ENCODE data around the gene ZNF441.
"Not testable (repeated sequence)": the region's sequence is repeated elsewhere in the genome, so short reads cannot be mapped to it uniquely, and the experiment has no call there.

Gene ZNF441

GRCh38 chr19:11780431-11781020, 13.7 kb downstream of the ZNF441 start:
- no peak for DNase-seq

GRCh38 chr19:11781295-11782057, 14.7 kb downstream of the ZNF441 start:
- DNase-seq, result no peak

DNA sequence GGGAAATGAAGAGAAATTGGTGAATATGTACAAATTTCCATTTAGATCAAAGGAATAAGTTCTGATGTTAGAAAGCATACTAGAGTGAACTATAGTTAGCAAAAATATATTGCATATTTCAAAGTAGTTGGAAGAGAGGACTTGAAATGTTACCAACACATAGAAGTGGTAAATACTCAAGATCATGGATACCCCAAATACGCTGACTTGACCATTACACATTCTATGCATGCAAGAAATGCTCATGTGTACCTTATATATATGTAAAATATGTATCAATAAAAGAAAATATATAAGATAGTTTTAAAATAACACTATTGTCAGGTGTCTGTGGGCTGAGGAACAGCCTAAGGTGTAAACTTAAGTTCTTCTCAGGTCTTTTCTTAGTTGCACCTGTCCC, 17.0 kb downstream of the ZNF441 start:
- no peak for DNase-seq

DNA sequence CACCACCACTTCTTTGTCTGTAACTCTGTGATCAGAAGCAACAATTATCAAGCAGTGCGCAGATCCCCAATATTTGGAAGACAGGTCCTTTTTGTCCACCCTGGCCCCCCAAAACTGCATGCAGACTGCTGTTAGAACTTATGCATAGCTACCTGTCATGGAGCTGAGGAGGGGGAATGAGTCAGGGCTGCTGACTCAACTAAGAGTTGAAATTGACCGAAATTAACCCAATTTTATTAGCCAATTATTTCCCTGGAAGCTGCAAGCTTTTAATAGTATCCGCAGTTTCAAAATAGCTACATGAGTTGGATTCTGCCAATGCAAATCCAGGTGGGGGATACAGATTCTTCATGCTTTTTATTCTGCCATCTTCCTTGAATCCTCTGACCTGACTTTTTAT, 17.6 kb downstream of the ZNF441 start:
- DNase-seq, result no peak

DNA sequence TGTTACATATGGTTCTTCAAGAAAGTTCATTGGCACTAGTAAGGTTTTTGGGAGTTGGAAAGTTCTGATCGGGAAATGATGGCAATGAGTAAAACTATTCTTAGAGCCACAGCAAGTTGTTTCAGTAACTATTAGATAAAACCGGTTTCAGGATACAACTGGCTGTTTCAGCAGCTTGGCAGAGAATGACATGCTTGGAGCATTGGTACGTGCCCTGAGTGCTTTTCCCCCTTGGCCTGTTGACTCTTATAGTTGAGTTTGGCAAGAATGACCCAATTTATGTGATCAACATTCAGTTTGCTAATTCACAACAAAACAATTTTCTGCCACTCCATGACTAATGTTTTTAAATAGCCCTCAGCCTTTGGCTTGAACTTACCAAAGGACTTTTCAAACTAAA, 20.7 kb downstream of the ZNF441 start:
- no peak for DNase-seq

GRCh38 chr19:11792942-11793341, 26.1 kb downstream of the ZNF441 start:
- DNase-seq, result no peak

DNA sequence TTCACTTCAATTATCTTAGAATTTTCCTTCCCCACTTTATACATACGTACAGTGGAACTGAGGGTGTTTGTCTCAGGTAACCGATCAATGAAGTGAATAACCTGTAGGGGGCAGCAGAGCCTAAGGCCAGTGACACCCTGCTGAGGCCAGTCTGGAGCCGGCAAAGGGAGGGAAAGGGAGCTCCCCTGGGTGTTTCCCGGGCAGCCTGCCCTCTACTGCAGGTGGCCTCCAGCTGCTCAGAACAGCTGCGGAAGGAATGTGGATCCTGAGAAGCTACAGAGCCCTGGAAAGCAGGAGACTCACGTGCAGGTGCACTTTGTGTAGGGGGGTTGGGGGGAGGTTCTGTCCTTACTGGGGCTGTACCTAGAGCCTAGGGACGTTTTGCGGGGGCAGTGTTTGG, 30.7 kb downstream of the ZNF441 start:
- DNase-seq, result peak; percentile 76

DNA sequence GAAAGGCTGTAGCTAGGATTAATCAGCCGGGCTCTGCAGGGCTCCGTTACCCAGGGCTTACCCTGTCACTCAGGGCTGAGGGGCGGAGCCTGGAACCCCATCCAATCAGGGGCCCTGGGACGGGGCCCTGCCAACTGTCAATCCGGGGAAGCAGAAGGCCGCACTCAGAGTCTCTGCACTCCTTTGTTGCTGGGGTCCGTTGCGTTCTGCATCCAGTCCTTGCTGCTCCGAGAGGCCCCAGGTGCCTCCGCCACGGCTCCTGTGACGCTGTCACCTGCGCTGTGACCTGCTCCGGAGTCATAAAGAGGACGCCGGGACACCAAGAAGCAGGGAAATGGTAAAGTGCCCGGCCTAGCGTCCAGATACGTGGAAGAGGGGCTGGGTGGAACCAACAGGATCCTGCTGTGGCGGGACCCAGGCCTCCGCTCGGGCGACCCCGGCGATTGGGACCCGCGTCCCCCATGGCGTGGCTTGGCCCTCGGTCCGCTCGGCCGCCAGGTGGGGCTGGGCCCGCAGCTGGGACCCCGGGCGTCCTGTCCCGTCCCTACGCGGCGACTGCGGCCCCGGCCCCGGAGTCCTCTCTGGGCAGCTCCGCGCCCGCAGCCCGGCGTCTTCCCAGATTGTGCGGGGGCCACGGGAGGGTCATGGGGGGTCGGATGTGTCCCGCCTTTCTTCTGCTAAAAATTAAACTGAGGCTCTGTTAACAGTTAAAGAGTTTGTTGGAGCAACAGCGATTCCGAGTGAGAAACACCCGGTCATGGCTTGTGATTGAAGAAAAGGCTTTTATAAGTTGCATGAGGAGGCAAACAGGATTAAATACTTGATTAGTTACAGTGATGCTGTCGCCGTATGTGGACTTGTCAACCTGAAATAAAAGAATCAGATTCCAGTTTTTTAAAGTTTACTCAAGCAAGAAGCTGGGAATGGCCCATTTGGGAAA, 31.9 kb downstream of the ZNF441 start, which contains the start of gene ZNF491:
TSS of gene ZNF491 (plus strand) at position 133 of the 940 bp plus-strand sequence. CDS start 7,431 bp downstream, outside the sequence.
- peak; percentile 91 for DNase-seq

GRCh38 chr19:11806354-11807098, 39.7 kb downstream of the ZNF441 start:
- DNase-seq, result no peak

DNA sequence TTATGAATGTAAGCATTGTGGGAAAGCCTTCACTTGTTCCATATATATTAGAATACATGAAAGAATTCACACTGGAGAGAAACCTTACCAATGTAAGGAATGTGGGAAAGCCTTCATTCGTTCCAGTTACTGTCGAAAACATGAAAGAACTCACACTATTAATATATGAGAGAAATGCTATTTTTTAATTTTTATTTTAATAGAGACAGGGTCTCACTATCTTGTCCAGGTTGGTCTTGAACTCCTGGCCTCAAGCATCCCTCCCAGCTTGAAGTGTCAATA, 40.2 kb downstream of the ZNF441 start:
- no peak for DNase-seq

GRCh38 chr19:11813703-11814028, 46.9 kb downstream of the ZNF441 start:
- no peak for DNase-seq

DNA sequence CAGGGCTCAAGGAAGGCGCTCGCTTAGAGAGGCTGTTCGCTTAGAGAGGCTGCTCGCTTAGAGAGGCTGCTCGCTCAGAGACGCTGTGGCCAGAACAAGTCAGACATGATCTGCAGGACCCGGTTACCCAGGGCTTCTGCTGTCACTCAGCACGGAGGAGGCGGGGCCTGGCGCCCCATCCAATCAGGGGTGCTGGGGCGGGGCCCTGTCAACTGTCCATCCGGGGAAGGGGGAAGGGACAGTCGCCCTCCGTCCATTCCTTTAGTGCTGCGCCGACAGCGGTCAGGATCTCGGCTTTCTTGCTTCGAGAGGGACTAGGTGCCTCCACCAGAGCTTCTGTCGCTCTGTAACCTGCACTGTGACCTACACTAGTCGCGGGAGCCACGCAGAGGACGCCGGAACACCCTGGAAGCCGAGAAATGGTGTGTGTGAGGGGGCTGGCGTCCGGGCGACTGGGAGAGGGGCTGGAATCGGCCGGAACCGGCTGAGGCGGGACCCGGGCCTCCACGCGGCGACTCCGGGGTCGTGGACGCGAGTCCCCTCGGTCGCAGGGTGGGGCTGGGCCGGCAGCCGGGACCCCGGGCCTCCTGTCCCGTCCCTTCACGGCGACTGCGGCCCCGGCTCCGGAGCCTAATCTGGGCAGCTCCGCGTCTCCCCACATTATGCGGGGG, 47.4 kb downstream of the ZNF441 start, which contains the start of gene ZNF440:
TSS of gene ZNF440 (plus strand) at position 245 of the 671 bp plus-strand sequence. CDS start at position 420, 175 bp downstream.
- peak; percentile 92 for DNase-seq

GRCh38 chr19:11814700-11815035, 47.9 kb downstream of the ZNF441 start:
- DNase-seq, result peak; percentile 32

DNA sequence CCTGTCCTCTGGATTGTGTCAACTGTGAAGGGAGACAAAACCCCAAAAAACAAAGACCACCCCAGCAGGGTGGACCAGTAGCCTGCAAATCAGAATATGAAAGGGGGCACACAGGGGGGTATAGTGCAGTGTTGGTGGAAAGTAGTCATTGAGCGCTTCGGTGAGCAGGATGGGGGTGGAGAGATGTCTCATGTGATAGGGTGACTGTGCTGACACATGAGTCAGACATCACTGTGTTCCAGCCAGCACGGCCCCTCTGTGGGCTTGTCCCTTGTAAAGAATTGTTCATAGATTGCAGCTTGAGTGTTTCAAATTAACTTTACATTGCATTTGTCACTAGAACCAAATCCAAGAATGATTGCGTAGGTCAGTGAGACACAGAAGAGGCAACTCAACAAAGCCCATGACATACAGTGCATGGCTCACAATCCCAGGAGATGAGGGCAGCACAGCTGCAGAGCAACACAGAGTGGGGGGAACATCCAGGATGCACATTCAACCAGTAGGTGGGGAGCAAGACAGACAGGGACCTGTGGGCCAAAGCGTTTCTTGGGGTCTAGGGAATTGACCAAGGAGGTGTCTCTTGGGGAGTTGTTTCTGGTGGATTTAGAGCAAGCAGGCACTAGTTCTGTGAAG, 54.8 kb downstream of the ZNF441 start:
- DNase-seq, result no peak

DNA sequence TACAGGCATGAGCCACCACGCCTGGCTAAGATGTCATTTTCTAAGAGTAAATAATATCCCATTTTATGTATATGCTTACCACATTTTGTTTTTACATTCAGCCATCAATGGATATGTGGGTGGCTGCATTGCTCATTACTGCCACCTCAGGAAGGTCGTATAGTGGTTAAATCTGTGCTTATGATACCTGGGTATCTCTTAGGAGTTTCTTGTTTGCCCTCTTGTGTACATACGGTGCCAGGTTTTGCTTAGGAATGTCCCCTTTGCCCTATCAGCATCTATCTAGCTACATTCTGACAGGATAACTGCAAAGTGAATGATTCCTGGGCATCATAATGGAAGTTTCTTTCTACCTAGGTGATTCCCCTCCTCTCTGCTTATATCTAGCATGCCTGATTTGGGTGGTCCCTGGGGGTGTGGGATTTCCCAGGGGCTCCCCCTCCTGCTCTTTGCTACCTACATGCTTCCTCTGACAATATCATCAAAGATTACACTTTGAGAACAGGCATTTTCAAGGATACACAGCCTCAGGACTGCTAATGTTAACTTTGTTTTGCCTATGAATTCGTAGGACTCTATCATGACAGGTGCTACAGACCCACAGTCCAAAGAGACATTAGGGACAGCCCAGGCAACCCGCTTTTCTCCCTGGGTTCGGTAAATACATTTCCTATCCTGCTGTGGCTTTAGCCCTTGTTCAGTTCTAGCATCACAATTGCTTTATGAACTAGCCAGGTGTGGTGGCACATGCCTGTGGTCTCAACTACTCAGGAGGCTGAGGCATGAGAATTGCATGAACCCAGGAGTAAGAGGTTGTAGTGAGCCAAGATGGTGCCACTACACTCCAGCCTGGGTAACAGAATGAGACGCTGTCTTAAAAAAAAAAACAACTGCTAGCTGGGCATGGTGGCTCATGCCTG, 62.4 kb downstream of the ZNF441 start:
- not testable (repeated sequence) for DNase-seq

- DNase-seq, result no peak
These were observed 65.6 kb downstream of the ZNF441 start for GRCh38 chr19:11832253-11832912.

- no peak for DNase-seq
These were observed 66.7 kb downstream of the ZNF441 start for GRCh38 chr19:11833541-11833940.

All from fibroblast of skin of back (primary cell).